ENCODE results near the gene RALB. TPM values are rescaled to one million over a fixed set of nuclear protein-coding genes. Genes with fewer than 3 reads are reported as not detected.

The RALB gene
- total RNA-seq, 1 experiment from 2014 or later: 24.6 TPM

DNA sequence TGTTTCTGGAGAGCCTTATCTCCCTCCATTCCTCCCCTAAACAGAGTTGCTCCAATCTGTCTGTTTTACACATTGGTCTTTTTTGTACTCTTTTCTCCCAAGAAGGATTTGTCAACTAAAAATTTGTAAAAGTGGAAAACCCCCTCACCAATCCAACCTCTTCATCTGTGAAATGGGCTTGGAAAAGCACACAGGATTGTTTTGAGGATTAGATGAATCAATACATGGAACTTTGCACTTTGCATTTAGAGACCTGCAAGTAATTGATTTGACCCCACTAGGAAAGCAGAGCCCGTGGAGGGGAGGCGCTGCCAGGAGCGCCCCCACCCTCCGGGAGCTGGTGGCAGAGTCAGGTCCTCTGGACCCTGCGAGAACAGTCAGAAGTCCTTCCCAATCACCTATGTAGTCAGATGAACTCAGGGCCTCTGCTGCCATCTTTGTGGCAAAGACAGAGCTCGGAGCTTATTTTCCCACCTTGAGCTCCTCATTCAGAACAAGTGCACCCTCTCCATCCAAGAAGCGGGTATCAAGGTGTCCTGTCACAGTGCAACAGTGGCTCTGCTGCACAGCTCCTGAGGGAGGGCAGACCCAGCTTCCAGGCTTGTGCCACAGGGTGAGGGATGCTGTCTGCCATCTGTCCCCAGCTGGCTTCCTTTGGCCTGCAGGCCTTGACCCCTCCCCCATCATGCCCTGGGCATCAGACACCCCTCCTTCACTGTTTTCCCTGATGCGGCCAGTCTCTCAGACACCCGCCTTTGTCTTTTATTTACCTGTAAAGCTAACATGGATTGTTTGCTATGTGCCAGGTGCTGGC is 27.7 kb upstream of the RALB start:
- Histone ChIP-seq H2BK15ac (ENCODE audit: low read depth, low read length) (no peak overlapping the region), H4K20me1 (ENCODE audit: control insufficient read depth, insufficient read depth, insufficient read length) (peaks cover 2% of the 10 kb centered on the region), H2BK5ac (ENCODE audit: insufficient read length, low read length) (no peak overlapping the region), H3K4ac (ENCODE audit: low read depth, low read length) (no peak overlapping the region), H3K23ac (ENCODE audit: insufficient read length, low read depth, low read length) (no peak overlapping the region), H2BK120ac (ENCODE audit: low read depth, low read length, poor library complexity, severe bottlenecking) (no peak overlapping the region), H3K27me3 (ENCODE audit: insufficient read depth, low read length) (peaks cover 10% of the 10 kb centered on the region; the same call in 1 of the 2 replicates), H2AK5ac (ENCODE audit: insufficient read length, low read length) (no peak overlapping the region), H3K23me2 (ENCODE audit: insufficient read length, low read depth, low read length, poor library complexity, severe bottlenecking) (no peaks in the 10 kb centered on the region), H2BK20ac (ENCODE audit: low read depth, low read length, poor library complexity, severe bottlenecking) (no peak overlapping the region), H3K18ac (ENCODE audit: insufficient read length, low read depth, low read length) (no peak overlapping the region), H3K14ac (ENCODE audit: insufficient read depth, low read length) (no peak overlapping the region), H2AFZ (ENCODE audit: low read length) (no peak overlapping the region), H2BK12ac (ENCODE audit: insufficient read length, low read depth, low read length) (no peak overlapping the region), H3K79me1 (ENCODE audit: insufficient read depth, low read depth, low read length, poor library complexity, severe bottlenecking) (no peaks in the 10 kb centered on the region), H4K8ac (replicated peaks; ENCODE audit: insufficient read length, low read depth, low read length) (no peak overlapping the region), H3K4me1 (ENCODE audit: insufficient read depth, low read length) (no peaks in the 10 kb centered on the region), H3K56ac (ENCODE audit: insufficient read length, low read depth, low read length) (no peak overlapping the region), H3K4me2 (ENCODE audit: insufficient read depth, insufficient read length, low read length) (no peak overlapping the region), H4K91ac (ENCODE audit: insufficient read length, low read depth, low read length) (no peak overlapping the region), H3K9me3 (ENCODE audit: control insufficient read depth, low read depth, low read length) (peaks cover 4% of the 10 kb centered on the region), H3K79me2 (ENCODE audit: insufficient read depth, low read length) (no peaks in the 10 kb centered on the region; the same call in 1 of the 2 replicates), H3T11ph (ENCODE audit: low read length) (no peak overlapping the region), H4K5ac (ENCODE audit: insufficient read length, low read depth, low read length) (no peak overlapping the region), H3K9ac (ENCODE audit: extremely low read depth, insufficient read length, low read length) (no peak overlapping the region), H3K27ac (ENCODE audit: insufficient read length, low read depth, low read length) (no peak overlapping the region)
- DNase-seq: peak; percentile 9
- no peak overlapping the region for H3K27ac Mint-ChIP-seq
- H3K4me3 Mint-ChIP-seq: peak overlapping the region in 1 of 2 experiments; percentile 9; a peak in 1 of 5 replicates
- H3K4me1 Mint-ChIP-seq: peaks cover 24 to 35% of the 10 kb centered on the region in 2 experiments
- peaks cover 10 to 25% (median 18%) of the 10 kb centered on the region in 3 experiments for H3K36me3 Mint-ChIP-seq (ENCODE audit: insufficient read depth in 1 of 3, low read depth in 3 of 3)
- TF ChIP-seq, protein P1, sequence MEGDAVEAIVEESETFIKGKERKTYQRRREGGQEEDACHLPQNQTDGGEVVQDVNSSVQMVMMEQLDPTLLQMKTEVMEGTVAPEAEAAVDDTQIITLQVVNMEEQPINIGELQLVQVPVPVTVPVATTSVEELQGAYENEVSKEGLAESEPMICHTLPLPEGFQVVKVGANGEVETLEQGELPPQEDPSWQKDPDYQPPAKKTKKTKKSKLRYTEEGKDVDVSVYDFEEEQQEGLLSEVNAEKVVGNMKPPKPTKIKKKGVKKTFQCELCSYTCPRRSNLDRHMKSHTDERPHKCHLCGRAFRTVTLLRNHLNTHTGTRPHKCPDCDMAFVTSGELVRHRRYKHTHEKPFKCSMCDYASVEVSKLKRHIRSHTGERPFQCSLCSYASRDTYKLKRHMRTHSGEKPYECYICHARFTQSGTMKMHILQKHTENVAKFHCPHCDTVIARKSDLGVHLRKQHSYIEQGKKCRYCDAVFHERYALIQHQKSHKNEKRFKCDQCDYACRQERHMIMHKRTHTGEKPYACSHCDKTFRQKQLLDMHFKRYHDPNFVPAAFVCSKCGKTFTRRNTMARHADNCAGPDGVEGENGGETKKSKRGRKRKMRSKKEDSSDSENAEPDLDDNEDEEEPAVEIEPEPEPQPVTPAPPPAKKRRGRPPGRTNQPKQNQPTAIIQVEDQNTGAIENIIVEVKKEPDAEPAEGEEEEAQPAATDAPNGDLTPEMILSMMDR (conservative IDR thresholded peaks at IDR 0.05): no peak
- H3K9me3 Mint-ChIP-seq: peaks cover 6 to 9% of the 10 kb centered on the region in 2 experiments
- WGBS (ENCODE audit: extremely low coverage, insufficient read length, low lambda C conversion rate): no CpG with 5 or more reads among the region's 9 CpGs
- peaks cover 69% of the 10 kb centered on the region for H3K27me3 Mint-ChIP-seq (ENCODE audit: low read depth)

Measured in H9 (cell line).